ENCODE results near the gene EXOC6. TPM values are rescaled to one million over a fixed set of nuclear protein-coding genes. Genes with fewer than 3 reads are reported as not detected.

Gene EXOC6
- total and polyA plus RNA-seq, 2 of the 13 experiments (the other 11 are each of a cell fraction or from before 2014, with no cell fraction given): 22.2 to 29.2 TPM

DNA sequence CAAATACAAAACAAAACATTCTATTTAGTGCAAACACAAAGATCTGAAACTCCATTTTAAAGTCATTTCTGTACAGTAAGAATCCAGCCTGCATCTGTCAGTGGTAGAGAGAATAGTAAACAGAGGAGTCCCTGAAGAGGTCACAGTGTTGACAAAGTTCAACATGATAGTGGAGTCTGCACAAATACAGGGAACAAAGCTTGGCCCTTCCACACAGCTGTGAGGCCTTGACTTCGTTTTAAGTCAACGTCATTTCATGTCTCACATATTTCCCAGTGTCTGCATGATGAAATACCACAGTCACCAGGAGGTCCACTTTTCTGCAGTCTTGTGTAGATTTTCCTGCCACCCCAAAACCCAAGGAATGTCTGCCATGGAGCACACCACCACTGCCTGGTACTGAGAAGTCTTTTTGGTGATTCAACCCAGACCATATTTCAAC is 258.3 kb downstream of the EXOC6 start (continued):
- peak; percentile 87 for TF ChIP-seq ZNF609 (CRISPR knock-in tag; IDR thresholded peaks at IDR 0.05; ENCODE audit: borderline replicate concordance)
- TF ChIP-seq SP1 (IDR thresholded peaks at IDR 0.05): no peak
- no peak for TF ChIP-seq SP1 (CRISPR knock-in tag; IDR thresholded peaks at IDR 0.05)
- peak; percentile 77; the same call in 1 of the 2 replicates for TF ChIP-seq ZNF710 (CRISPR knock-in tag; IDR thresholded peaks at IDR 0.05; ENCODE audit: borderline replicate concordance)
- TF ChIP-seq BCL6 (CRISPR knock-in tag; IDR thresholded peaks at IDR 0.05): peak; percentile 98
- peak; percentile 91 to 93 for TF ChIP-seq NR2F1 (CRISPR knock-in tag; IDR thresholded peaks at IDR 0.05)
- TF ChIP-seq CHCHD3 (CRISPR knock-in tag; IDR thresholded peaks at IDR 0.05): no peak
- TF ChIP-seq ATRX (CRISPR knock-in tag; IDR thresholded peaks at IDR 0.05; ENCODE audit: borderline replicate concordance): no peak
- TF ChIP-seq ZNF263 (CRISPR knock-in tag; IDR thresholded peaks at IDR 0.05): peak; percentile 78; the same call in 1 of the 2 replicates
- peak; percentile 97 for TF ChIP-seq ZBTB21 (CRISPR knock-in tag; IDR thresholded peaks at IDR 0.05)
- TF ChIP-seq ZNF816 (CRISPR knock-in tag; IDR thresholded peaks at IDR 0.05; ENCODE audit: borderline replicate concordance): 0 out of 2 replicates have a peak, but pooled peaks have one; percentile 32
- peak; percentile 88 for TF ChIP-seq CREM (IDR thresholded peaks at IDR 0.05)
- no peak for TF ChIP-seq CREM (CRISPR knock-in tag; IDR thresholded peaks at IDR 0.05)
- peak; percentile 82 for TF ChIP-seq HDAC1 (CRISPR knock-in tag; IDR thresholded peaks at IDR 0.05)
- TF ChIP-seq MIXL1 (CRISPR knock-in tag; IDR thresholded peaks at IDR 0.05): 0 out of 2 replicates have a peak, but pooled peaks have one; percentile 46
- TF ChIP-seq, protein P1, sequence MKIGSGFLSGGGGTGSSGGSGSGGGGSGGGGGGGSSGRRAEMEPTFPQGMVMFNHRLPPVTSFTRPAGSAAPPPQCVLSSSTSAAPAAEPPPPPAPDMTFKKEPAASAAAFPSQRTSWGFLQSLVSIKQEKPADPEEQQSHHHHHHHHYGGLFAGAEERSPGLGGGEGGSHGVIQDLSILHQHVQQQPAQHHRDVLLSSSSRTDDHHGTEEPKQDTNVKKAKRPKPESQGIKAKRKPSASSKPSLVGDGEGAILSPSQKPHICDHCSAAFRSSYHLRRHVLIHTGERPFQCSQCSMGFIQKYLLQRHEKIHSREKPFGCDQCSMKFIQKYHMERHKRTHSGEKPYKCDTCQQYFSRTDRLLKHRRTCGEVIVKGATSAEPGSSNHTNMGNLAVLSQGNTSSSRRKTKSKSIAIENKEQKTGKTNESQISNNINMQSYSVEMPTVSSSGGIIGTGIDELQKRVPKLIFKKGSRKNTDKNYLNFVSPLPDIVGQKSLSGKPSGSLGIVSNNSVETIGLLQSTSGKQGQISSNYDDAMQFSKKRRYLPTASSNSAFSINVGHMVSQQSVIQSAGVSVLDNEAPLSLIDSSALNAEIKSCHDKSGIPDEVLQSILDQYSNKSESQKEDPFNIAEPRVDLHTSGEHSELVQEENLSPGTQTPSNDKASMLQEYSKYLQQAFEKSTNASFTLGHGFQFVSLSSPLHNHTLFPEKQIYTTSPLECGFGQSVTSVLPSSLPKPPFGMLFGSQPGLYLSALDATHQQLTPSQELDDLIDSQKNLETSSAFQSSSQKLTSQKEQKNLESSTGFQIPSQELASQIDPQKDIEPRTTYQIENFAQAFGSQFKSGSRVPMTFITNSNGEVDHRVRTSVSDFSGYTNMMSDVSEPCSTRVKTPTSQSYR (CRISPR knock-in tag; IDR thresholded peaks at IDR 0.05; ENCODE audit: borderline replicate concordance): 0 out of 2 replicates have a peak, but pooled peaks have one; percentile 34
- TF ChIP-seq SPEN (CRISPR knock-in tag; IDR thresholded peaks at IDR 0.05; ENCODE audit: low read depth): peak; percentile 60; the same call in 1 of the 2 replicates
- peak; percentile 78 for TF ChIP-seq DPF2 (CRISPR knock-in tag; IDR thresholded peaks at IDR 0.05; ENCODE audit: borderline replicate concordance, low read depth)
- TF ChIP-seq RARA (CRISPR knock-in tag; IDR thresholded peaks at IDR 0.05): peak; percentile 99
- peak; percentile 79 for TF ChIP-seq POGZ (CRISPR knock-in tag; IDR thresholded peaks at IDR 0.05)
- TF ChIP-seq TBX2 (CRISPR knock-in tag; IDR thresholded peaks at IDR 0.05; ENCODE audit: borderline replicate concordance): peak; percentile 74
- peak; percentile 73 for TF ChIP-seq ATF7 (IDR thresholded peaks at IDR 0.05)
- peak; percentile 88 for TF ChIP-seq ATF7 (CRISPR knock-in tag; IDR thresholded peaks at IDR 0.05)
